HepG2 (cell line): ENCODE data around the gene MORF4L1. TPM values are rescaled to one million over a fixed set of nuclear protein-coding genes. Genes with fewer than 3 reads are reported as not detected.

Source experiments
- ARNT ChIP-seq: fragments of 450-650 bp; IDR thresholded peaks from 2 replicates; pipeline ENCODE4 v1.6.1; 2017
- CEBPG ChIP-seq: IDR thresholded peaks from 2 replicates; pipeline ENCODE4 v1.6.1; 2016
- EHMT2 ChIP-seq: fragments of 200-600 bp; sonication (generic); IDR thresholded peaks from 2 replicates; pipeline ENCODE4 v1.7.0; 2017; ENCODE audit warnings: antibody characterized with exemption, low read depth, low read length, borderline replicate concordance
- FOXP1 ChIP-seq, 2 experiments: fragments of 450-650 bp in 1 of 2; IDR thresholded peaks; 2 replicates each; pipeline ENCODE4 v1.6.1; 2017 to 2018; ENCODE audit warnings: antibody characterized with exemption in 1 of 2
- GTF2F1 ChIP-seq: fragments of 150-350 bp; IDR thresholded peaks from 2 replicates; pipeline ENCODE4 v1.6.1; 2014; ENCODE audit warnings: low read length
- KLF16 ChIP-seq, 2 experiments: sonication (generic) in 1 of 2; formaldehyde crosslinking in 1 of 2; IDR thresholded peaks; 2 replicates each; pipeline versions ENCODE4 v1.6.1 to v1.8.0; 2016 to 2023; ENCODE audit warnings: missing genetic modification reagents in 2 of 2, missing compliant biosample characterization in 1 of 2
- PAF1 ChIP-seq: IDR thresholded peaks from 2 replicates; pipeline ENCODE4 v1.6.1; 2016; ENCODE audit warnings: missing genetic modification reagents, missing compliant biosample characterization
- PITX1 ChIP-seq: sonication (generic); formaldehyde crosslinking; IDR thresholded peaks from 2 replicates; pipeline ENCODE4 v1.5.1; 2020; ENCODE audit warnings: mild to moderate bottlenecking, missing genetic modification reagents
- RELA ChIP-seq: sonication (generic); formaldehyde crosslinking; IDR thresholded peaks from 2 replicates; pipeline ENCODE4 v1.4.0; 2020; ENCODE audit warnings: missing genetic modification reagents
- RFX3 ChIP-seq: IDR thresholded peaks from 2 replicates; pipeline ENCODE4 v1.6.1; 2016; ENCODE audit warnings: missing biosample characterization, missing genetic modification reagents
- SETDB1 ChIP-seq: sonication (generic); formaldehyde crosslinking; IDR thresholded peaks from 2 replicates; pipeline ENCODE4 v1.5.1; 2020; ENCODE audit warnings: missing genetic modification reagents, mild to moderate bottlenecking, borderline replicate concordance
- SMC3 ChIP-seq: IDR thresholded peaks from 2 replicates; pipeline ENCODE4 v1.6.1; 2011; ENCODE audit warnings: low read length, improper control_type of control experiment
- SP1 ChIP-seq, 2 experiments: fragments of 450-650 bp in 1 of 2; sonication (generic) in 1 of 2; formaldehyde crosslinking in 1 of 2; IDR thresholded peaks; 2 replicates each; pipeline versions ENCODE4 v1.4.0 to v1.6.1; 2016 to 2020; ENCODE audit warnings: missing genetic modification reagents in 1 of 2
- ZBTB7A ChIP-seq: sonication (generic); formaldehyde crosslinking; IDR thresholded peaks from 2 replicates; pipeline ENCODE4 v1.8.0; 2022; ENCODE audit warnings: mild to moderate bottlenecking, missing genetic modification reagents
- ZBTB7B ChIP-seq: sonication (generic); formaldehyde crosslinking; IDR thresholded peaks from 2 replicates; pipeline ENCODE4 v1.4.0; 2020; ENCODE audit warnings: missing genetic modification reagents
- ZNF138 ChIP-seq: sonication (generic); formaldehyde crosslinking; IDR thresholded peaks from 2 replicates; pipeline ENCODE4 v1.5.0; 2020; ENCODE audit warnings: mild to moderate bottlenecking, low read depth, missing genetic modification reagents
- ZNF350 ChIP-seq: sonication (generic); formaldehyde crosslinking; IDR thresholded peaks from 2 replicates; pipeline ENCODE4 v1.4.0; 2020; ENCODE audit warnings: mild to moderate bottlenecking, low read depth, missing genetic modification reagents, borderline replicate concordance
- ZNF354B ChIP-seq: sonication (generic); formaldehyde crosslinking; IDR thresholded peaks from 2 replicates; pipeline ENCODE4 v1.8.0; 2022; ENCODE audit warnings: mild to moderate bottlenecking, missing genetic modification reagents
- ZNF510 ChIP-seq: sonication (generic); formaldehyde crosslinking; IDR thresholded peaks from 2 replicates; pipeline ENCODE4 v1.4.0; 2020; ENCODE audit warnings: low read depth, mild to moderate bottlenecking, missing genetic modification reagents
- ZNF768 ChIP-seq: sonication (generic); formaldehyde crosslinking; IDR thresholded peaks from 2 replicates; pipeline ENCODE4 v1.4.0; 2020; ENCODE audit warnings: missing genetic modification reagents
- polyA plus RNA-seq, 8 experiments: library from polyadenylated mRNA; depleted of rRNA in 3 of 8; stranded (reverse) in 7 of 8; unstranded in 1 of 8; fragments of >200 nt; fragmentation: Illumina TruSeq in 4 of 8; extraction: Trizol in 4 of 8; gene quantifications; 2 replicates each; pipeline versions ENCODE4 v1.2.1 to v1.2.3, GENCODE V29; 2011 to 2016; ENCODE audit warnings: low read depth in 4 of 8, missing spikeins in 1 of 8, mixed read lengths in 1 of 8; ENCODE audit not compliant: insufficient read depth in 1 of 8
- total RNA-seq, 5 experiments: library from RNA; depleted of rRNA; stranded (reverse); fragments of >200 nt; fragmentation: Illumina TruSeq; extraction: Trizol; gene quantifications; 2 replicates each; pipeline ENCODE4 v1.2.3, GENCODE V29; 2016; ENCODE audit warnings: low read depth in 1 of 5
- TF ChIP-seq, protein P1 (sequence below): sonication (generic); formaldehyde crosslinking; IDR thresholded peaks from 2 replicates; pipeline ENCODE4 v1.4.0; 2020; ENCODE audit warnings: mild to moderate bottlenecking, missing genetic modification reagents
- TF ChIP-seq, protein P2 (sequence below): sonication (generic); formaldehyde crosslinking; IDR thresholded peaks from 2 replicates; pipeline ENCODE4 v1.4.0; 2020; ENCODE audit warnings: missing genetic modification reagents, borderline replicate concordance
- TF ChIP-seq, protein P3 (sequence below): sonication (generic); formaldehyde crosslinking; IDR thresholded peaks from 2 replicates; pipeline ENCODE4 v1.4.0; 2020; ENCODE audit warnings: missing genetic modification reagents
- TF ChIP-seq, protein P4 (sequence below): sonication (generic); formaldehyde crosslinking; conservative IDR thresholded peaks from 2 replicates; pipeline ENCODE4 v1.4.0; 2020; ENCODE audit warnings: missing genetic modification reagents

The MORF4L1 gene
- total and polyA plus RNA-seq, 2 of the 13 experiments (the other 11 are each of a cell fraction or from before 2014, with no cell fraction given), result 218 to 219 TPM

DNA sequence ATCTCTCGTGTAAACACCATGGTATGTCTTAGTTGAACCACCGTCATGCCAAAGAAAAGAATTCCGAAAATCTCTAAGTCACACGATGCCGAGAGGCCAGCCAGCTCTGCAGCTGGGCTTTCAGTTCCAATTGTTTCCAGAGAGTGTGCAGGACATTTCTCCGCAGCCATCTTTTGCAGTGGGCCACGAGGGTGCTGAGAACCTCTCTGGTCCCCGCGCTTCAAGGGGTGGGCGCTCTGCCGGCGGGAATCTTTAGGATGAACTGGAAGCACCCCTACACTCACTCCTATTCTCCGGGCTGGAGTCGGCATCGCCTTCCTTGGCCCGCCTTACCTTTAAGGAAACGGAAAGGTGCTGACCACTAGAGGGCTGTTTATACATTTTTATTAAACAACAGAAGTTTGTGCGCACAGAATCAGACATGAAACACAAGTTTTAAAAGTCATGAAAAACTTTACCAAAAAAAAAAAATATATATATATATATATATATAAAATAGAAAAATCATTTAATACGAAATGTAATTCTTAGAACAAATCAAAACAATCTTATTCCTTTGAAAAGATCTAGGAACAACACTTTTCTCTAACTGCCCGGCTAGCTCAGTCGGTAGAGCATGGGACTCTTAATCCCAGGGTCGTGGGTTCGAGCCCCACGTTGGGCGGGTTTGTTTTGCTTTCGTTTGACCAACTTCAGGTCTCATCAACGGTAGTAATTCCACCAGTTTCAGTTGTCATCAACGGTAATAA lies 12.5 kb upstream of the MORF4L1 start (continued):
- peak; percentile 69; the same call in 1 of the 2 replicates for TF ChIP-seq PITX1 (CRISPR knock-in tag)
- peak in 1 of 2 experiments; percentile 46; a peak in 1 of 4 replicates for TF ChIP-seq KLF16 (CRISPR knock-in tag; IDR thresholded peaks at IDR 0.05)
- TF ChIP-seq, protein P1, sequence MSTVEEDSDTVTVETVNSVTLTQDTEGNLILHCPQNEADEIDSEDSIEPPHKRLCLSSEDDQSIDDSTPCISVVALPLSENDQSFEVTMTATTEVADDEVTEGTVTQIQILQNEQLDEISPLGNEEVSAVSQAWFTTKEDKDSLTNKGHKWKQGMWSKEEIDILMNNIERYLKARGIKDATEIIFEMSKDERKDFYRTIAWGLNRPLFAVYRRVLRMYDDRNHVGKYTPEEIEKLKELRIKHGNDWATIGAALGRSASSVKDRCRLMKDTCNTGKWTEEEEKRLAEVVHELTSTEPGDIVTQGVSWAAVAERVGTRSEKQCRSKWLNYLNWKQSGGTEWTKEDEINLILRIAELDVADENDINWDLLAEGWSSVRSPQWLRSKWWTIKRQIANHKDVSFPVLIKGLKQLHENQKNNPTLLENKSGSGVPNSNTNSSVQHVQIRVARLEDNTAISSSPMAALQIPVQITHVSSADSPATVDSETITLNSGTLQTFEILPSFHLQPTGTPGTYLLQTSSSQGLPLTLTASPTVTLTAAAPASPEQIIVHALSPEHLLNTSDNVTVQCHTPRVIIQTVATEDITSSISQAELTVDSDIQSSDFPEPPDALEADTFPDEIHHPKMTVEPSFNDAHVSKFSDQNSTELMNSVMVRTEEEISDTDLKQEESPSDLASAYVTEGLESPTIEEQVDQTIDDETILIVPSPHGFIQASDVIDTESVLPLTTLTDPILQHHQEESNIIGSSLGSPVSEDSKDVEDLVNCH, result no peak
- TF ChIP-seq FOXP1 (IDR thresholded peaks at IDR 0.05), result no peak
- no peak; the same call in 1 of the 2 replicates for TF ChIP-seq FOXP1 (CRISPR knock-in tag; IDR thresholded peaks at IDR 0.05)
- TF ChIP-seq, protein P2, sequence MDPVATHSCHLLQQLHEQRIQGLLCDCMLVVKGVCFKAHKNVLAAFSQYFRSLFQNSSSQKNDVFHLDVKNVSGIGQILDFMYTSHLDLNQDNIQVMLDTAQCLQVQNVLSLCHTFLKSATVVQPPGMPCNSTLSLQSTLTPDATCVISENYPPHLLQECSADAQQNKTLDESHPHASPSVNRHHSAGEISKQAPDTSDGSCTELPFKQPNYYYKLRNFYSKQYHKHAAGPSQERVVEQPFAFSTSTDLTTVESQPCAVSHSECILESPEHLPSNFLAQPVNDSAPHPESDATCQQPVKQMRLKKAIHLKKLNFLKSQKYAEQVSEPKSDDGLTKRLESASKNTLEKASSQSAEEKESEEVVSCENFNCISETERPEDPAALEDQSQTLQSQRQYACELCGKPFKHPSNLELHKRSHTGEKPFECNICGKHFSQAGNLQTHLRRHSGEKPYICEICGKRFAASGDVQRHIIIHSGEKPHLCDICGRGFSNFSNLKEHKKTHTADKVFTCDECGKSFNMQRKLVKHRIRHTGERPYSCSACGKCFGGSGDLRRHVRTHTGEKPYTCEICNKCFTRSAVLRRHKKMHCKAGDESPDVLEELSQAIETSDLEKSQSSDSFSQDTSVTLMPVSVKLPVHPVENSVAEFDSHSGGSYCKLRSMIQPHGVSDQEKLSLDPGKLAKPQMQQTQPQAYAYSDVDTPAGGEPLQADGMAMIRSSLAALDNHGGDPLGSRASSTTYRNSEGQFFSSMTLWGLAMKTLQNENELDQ (CRISPR knock-in tag), result no peak
- no peak for TF ChIP-seq ZNF510 (CRISPR knock-in tag)
- TF ChIP-seq ZNF138 (CRISPR knock-in tag), result no peak
- no peak for TF ChIP-seq ZBTB7A (CRISPR knock-in tag)
- TF ChIP-seq RELA, result no peak
- TF ChIP-seq RFX3 (CRISPR knock-in tag), result no peak
- 0 out of 2 replicates have a peak, but pooled peaks have one; percentile 15 for TF ChIP-seq SMC3
- no peak for TF ChIP-seq SETDB1
- no peak for TF ChIP-seq CEBPG
- no peak for TF ChIP-seq ZNF350 (CRISPR knock-in tag)
- TF ChIP-seq ARNT, result no peak
- TF ChIP-seq EHMT2, result no peak
- TF ChIP-seq, protein P3, sequence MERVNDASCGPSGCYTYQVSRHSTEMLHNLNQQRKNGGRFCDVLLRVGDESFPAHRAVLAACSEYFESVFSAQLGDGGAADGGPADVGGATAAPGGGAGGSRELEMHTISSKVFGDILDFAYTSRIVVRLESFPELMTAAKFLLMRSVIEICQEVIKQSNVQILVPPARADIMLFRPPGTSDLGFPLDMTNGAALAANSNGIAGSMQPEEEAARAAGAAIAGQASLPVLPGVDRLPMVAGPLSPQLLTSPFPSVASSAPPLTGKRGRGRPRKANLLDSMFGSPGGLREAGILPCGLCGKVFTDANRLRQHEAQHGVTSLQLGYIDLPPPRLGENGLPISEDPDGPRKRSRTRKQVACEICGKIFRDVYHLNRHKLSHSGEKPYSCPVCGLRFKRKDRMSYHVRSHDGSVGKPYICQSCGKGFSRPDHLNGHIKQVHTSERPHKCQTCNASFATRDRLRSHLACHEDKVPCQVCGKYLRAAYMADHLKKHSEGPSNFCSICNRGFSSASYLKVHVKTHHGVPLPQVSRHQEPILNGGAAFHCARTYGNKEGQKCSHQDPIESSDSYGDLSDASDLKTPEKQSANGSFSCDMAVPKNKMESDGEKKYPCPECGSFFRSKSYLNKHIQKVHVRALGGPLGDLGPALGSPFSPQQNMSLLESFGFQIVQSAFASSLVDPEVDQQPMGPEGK, result no peak
- 0 out of 2 replicates have a peak, but pooled peaks have one; percentile 21 for TF ChIP-seq ZBTB7B (CRISPR knock-in tag)
- TF ChIP-seq ZNF354B, result no peak
- TF ChIP-seq PAF1 (CRISPR knock-in tag), result no peak
- TF ChIP-seq GTF2F1, result no peak; the same call in 1 of the 2 replicates
- no peak for TF ChIP-seq SP1 (IDR thresholded peaks at IDR 0.05)
- peak; percentile 32; the same call in 1 of the 2 replicates for TF ChIP-seq SP1 (CRISPR knock-in tag; IDR thresholded peaks at IDR 0.05)
- peak; percentile 82; the same call in 1 of the 2 replicates for TF ChIP-seq ZNF768
- TF ChIP-seq, protein P4, sequence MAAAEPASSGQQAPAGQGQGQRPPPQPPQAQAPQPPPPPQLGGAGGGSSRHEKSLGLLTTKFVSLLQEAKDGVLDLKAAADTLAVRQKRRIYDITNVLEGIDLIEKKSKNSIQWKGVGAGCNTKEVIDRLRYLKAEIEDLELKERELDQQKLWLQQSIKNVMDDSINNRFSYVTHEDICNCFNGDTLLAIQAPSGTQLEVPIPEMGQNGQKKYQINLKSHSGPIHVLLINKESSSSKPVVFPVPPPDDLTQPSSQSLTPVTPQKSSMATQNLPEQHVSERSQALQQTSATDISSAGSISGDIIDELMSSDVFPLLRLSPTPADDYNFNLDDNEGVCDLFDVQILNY (CRISPR knock-in tag), result no peak
